DMS153 (cell line): ENCODE results near the gene FAM170A.

Experiments
- DNase-seq: peaks from one replicate; lab custom pipeline; 2025; lab: John Stamatoyannopoulos, UW

Gene FAM170A, protein sequence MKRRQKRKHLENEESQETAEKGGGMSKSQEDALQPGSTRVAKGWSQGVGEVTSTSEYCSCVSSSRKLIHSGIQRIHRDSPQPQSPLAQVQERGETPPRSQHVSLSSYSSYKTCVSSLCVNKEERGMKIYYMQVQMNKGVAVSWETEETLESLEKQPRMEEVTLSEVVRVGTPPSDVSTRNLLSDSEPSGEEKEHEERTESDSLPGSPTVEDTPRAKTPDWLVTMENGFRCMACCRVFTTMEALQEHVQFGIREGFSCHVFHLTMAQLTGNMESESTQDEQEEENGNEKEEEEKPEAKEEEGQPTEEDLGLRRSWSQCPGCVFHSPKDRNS

DNA sequence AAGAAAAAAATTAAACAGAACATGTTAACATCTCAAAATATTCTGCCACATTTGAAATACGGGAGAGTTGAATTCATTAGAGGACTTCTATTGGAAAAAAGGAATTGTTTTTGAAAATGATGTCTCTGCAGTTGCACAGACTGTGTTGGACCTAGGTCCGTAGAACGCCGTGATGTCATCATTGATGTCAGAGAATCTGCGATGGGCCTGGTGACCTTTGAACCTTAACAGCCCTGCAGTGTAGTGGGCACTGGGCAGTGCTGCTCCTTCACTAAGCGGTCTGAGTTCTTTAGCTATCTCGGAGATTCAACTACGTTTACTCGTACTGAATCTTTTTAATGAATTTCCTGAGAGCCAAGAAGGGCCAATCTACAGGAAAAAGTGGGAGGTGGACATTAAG lies at the start of gene FAM170A:
FAM170A (plus strand) TSS at position 220 of the 400 bp plus-strand sequence. CDS start 211 bp downstream, outside the sequence.
- DNase-seq, result no peak

GRCh38 chr5:119582987-119583386 lies 46.4 kb upstream of the FAM170A start:
- no peak for DNase-seq

- DNase-seq, result no peak
These were observed 45.7 kb upstream of the FAM170A start for GRCh38 chr5:119583684-119584083.

DNA sequence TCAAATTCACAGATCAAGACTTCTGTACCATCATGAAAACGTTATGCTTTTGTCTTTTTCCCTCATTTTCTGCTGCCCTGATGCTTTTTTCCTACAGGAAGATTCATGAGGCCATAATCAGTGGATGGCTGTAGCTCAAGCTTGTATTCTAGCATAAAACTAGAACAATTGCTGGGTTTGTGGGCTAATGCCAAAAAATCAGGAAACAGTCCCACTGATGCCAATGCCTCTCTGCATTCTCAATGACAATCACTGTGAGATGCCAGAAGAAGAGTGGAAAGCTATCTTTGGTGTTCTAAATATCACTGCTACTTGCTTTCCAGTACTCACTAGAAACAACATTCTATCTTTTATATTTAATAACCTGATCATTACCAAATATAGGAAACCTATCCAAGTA lies 33.3 kb upstream of the FAM170A start:
- DNase-seq, result no peak

GRCh38 chr5:119597728-119598298 lies 31.5 kb upstream of the FAM170A start:
- DNase-seq, result no peak

GRCh38 chr5:119613937-119614336 lies 15.4 kb upstream of the FAM170A start:
- no peak for DNase-seq

DNA sequence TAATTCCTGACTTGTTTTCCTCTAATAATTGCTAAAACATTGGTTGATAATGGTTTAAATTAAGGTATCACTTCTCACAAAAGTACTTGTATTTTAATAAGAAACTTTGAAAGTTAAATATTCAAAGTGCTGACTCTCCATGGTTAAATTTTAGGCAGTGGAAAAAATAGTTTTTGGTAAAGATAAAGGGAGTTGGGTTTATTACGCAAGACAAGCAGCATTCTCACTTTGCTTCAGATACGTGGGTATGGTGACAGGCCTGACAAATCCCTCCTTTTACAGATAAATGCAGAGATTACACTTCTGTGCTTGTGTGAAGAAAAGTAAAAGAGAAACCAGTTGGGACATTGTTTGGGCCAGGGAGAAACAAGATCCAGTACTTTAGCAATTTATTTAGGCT lies 14.5 kb upstream of the FAM170A start:
- no peak for DNase-seq

- DNase-seq, result no peak
These were observed 3.3 kb upstream of the FAM170A start for GRCh38 chr5:119626086-119626485.

DNA sequence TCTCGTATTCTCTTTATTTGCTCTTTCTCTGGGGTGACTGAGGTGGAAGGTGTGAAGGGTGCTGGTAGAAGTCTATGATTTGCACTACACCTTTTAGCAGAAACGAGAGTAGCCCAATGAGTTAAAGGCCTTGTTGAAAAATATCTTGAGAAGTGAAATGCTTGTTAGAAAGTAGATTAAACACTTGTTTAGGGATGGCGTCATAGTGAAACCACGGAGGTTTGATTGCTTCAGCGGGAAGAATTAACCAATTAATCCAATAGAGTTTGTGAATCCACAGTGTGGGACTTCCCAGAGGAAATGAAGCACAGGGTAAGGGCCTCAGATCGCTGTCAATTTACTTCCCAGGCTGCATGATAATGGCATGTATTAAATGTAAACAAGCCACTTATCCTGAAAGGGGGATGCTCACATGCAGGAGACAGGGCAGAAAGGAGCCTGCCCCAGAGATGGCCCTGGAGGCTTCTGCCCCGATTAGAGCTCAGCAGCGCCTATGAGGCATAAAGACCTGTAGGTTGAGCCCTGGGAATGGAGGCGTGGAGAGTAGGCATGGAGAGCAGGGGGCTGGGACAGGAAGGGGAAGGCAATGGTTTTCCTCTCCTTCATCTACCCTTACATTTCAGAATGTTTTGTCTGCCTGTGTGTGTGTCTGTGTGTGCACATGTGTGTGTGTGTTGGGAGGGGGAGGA lies 1.5 kb downstream of the FAM170A start:
- no peak for DNase-seq

DNA sequence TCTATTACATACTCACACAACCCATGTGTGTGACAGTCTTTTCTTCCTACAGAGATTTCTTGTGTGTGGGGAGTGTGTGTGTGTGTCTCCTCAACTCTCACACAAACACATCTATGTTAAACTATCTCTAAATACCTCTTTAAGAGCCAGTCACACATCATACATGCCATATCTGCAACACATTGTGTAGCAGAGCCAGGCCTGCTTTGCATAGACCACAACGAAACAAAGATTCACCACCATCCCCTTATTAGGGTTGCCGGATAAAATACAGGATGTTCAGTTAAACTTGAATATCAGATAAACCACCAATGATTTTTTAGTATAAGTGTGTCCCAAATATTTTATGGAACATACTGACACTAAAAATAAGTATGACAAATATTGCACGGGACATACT lies 2.3 kb downstream of the FAM170A start:
- no peak for DNase-seq

GRCh38 chr5:119651486-119651885 lies 22.1 kb downstream of the FAM170A start:
- no peak for DNase-seq

DNA sequence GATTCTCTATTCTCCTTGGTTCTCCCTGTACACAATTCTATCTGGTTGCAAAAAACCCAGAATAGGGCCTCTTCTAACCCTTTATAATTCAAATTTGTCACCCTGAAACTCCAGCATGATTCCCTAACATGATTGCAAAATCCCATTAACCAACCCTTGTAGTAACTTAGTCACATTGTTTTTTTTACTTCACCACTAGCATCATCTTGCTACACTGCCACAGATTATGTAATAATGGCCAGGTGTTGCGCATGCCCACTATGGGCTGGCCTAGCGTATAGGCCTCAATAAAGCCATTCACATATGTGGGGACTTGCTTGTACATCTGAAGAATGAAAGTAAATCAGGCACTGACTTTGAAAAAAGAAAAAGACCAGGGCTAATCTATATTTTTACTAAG lies 25.7 kb downstream of the FAM170A start:
- DNase-seq, result no peak

DNA sequence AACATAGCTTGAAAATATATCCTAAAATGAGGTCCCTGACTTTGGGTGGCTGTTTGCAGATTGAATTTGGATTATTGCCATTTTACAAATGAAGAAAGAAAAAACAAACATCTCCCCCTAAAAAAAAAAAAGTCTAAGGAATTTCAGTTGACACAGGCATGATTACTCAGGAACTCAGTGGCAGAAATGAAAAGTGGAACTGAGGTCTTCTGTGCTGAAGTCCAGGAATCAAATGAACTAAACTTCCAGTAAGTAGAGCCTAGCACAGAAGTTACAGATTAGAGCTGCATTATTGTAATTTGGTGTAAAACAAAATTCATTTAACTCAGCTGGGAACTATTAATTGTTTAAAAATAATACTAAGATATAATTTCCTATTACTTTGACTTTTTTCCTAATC lies 26.7 kb downstream of the FAM170A start:
- no peak for DNase-seq

DNA sequence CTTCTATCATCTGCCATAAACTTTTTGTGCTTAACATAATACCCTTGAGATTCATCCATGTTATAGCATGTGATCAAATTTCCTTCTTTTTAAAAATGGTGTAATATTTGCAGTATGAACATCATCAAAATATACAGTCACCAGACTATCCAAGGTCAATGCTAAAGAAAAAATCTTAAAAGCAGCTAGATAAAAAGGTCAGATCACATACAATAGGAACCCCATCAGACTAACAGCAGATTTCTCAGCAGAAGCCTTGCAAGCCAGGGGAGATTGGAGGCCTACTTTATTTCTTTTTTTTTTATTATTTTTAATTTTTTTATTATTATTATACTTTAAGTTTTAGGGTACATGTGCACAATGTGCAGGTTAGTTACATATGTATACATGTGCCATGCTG lies 37.2 kb downstream of the FAM170A start:
- no peak for DNase-seq

GRCh38 chr5:119678351-119679028 lies 49.1 kb downstream of the FAM170A start:
- no peak for DNase-seq

- no peak for DNase-seq
These were observed 50.7 kb downstream of the FAM170A start for GRCh38 chr5:119680080-119680479.

- DNase-seq, result no peak
These were observed 52.4 kb downstream of the FAM170A start for GRCh38 chr5:119681734-119682133.

GRCh38 chr5:119682372-119682771 lies 53.0 kb downstream of the FAM170A start:
- DNase-seq, result no peak
